Measurements from ENCODE around the gene ARSH. TPM values are rescaled to one million over a fixed set of nuclear protein-coding genes. Genes with fewer than 3 reads are reported as not detected.
"Not testable (repeated sequence)": the region's sequence is repeated elsewhere in the genome, so short reads cannot be mapped to it uniquely, and the experiment has no call there.

The ARSH gene, protein sequence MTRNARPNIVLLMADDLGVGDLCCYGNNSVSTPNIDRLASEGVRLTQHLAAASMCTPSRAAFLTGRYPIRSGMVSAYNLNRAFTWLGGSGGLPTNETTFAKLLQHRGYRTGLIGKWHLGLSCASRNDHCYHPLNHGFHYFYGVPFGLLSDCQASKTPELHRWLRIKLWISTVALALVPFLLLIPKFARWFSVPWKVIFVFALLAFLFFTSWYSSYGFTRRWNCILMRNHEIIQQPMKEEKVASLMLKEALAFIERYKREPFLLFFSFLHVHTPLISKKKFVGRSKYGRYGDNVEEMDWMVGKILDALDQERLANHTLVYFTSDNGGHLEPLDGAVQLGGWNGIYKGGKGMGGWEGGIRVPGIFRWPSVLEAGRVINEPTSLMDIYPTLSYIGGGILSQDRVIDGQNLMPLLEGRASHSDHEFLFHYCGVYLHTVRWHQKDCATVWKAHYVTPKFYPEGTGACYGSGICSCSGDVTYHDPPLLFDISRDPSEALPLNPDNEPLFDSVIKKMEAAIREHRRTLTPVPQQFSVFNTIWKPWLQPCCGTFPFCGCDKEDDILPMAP
- total RNA-seq: not detected
- long read RNA-seq: 0 reads

DNA sequence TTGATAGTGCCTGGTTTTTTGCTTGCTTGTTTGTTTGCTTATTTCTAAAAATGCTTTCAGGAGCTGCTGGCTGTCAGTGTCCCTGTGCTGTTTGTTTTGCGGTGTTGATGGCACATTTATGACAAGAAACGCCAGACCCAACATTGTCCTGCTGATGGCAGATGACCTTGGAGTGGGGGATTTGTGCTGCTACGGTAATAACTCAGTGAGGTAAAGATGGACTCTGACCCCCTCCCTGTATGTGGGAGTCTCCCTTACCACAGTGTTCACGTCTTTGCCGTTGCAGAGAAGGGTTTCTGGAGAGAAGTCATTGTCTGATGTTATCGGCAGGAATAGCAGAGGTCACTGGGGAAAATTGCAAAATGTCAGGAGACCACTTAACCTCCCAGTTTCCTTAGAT, at the start of gene ARSH:
Gene ARSH (plus strand): TSS at position 52 of the 400 bp plus-strand sequence. CDS start 67 bp downstream, at position 119.
- DNase-seq (ENCODE audit: missing footprints) (no peak), ATAC-seq (no peak)

DNA sequence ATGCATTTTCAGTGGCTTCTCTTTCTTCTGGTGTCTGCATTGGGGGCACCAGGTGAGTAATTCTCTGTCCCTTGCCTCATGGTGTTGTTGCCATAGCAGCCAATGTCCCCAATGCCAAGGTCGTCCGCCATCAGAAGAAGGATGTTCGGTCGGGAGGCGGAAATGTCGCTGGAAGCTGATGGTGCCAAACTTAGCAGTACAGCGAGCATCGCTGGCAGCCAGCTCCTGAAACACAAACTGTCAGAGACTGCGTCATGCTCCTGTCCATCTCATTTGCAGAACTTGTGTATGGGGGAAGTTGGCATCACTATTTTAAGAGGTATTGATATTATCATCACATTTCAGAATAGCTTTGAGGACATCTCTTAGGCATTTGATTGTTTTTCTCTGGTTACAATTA, 48.1 kb upstream of the ARSH start:
- intact Hi-C loops (cut with DNase I): no loop called here
- ATAC-seq (no peak), DNase-seq (ENCODE audit: missing footprints) (no peak)

More for the DNA sequence above, at the start of gene ARSH:
- intact Hi-C loops (cut with DNase I): no loop called here

DNA sequence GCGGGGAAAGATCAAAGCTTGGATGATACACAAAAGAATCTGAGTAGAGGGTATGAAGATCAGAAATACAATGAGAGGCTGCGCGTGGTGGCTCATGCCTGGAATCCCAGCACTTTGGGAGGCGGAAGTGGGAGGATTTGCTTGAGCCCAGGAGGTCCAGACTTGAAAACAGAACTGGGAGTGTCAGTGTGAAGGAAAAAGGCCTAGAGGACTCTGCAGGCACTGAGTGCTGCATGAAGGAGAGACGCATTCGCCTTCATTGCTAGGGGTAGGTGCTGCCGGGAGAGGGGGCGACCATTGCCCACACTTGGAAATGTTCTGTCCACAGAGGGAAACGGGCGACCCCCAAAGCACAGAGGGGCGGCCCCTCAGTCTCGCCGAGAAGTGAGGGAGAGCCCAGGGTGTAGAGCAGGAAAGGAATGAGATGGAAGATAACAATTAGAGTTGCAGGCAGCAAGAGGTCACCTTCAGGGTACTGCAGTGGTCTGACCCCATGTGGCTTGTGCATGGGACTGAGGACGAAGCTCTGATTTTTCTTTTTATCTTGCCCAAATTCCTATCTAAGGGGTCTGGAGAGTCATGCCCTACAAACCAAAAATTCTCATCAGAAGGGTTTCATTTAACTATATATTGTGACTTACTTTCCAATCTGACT, 45.4 kb upstream of the ARSH start:
- intact Hi-C loops (cut with DNase I): no loop called here
- DNase-seq (ENCODE audit: missing footprints) (no peak), ATAC-seq (no peak)

DNA sequence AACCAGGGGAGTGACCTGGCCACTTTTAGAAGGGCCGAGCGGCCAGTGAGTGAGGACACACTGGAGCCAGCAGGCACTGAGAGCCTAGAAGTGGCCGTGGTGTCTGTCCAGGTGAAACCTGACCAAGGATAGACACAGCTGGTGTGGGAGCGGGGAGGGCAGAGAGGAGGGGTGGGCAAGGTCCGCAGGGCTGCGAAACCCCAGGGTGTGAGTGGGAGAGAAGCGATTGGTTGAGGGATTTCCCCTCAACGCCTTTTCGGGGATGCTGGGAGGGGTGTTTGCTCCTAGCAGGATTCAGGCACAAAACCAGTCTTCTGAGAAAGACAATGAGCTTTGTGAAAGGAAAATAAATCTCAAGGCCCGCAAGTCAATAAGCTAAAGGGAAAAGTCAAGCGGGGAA, 44.0 kb upstream of the ARSH start:
- intact Hi-C loops (cut with DNase I): no loop called here

DNA sequence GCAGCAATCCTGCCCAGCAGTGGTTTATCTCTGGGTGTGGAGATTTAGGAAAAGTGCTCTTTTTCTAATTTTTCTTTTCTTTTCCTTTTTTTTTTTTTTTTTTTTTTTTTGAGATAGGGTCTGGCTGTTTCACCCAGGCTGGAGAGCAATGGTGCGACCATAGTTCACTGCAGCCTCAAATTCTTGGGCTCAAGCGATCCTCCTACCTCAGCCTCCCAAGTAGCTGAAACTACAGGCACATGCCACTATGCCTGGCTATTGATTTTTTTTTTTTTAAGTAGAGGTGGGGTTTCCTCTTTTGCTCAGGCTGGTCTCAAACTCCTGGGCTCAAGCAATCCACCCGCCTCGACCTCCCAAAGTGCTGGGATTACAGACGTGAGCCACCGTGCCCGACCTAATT, 42.9 kb upstream of the ARSH start:
- DNase-seq (ENCODE audit: missing footprints); ATAC-seq; intact Hi-C loops (cut with DNase I): not testable (repeated sequence)

More for the DNA sequence above, 44.0 kb upstream of the ARSH start:
- DNase-seq (ENCODE audit: missing footprints): no peak
- ATAC-seq: no peak

DNA sequence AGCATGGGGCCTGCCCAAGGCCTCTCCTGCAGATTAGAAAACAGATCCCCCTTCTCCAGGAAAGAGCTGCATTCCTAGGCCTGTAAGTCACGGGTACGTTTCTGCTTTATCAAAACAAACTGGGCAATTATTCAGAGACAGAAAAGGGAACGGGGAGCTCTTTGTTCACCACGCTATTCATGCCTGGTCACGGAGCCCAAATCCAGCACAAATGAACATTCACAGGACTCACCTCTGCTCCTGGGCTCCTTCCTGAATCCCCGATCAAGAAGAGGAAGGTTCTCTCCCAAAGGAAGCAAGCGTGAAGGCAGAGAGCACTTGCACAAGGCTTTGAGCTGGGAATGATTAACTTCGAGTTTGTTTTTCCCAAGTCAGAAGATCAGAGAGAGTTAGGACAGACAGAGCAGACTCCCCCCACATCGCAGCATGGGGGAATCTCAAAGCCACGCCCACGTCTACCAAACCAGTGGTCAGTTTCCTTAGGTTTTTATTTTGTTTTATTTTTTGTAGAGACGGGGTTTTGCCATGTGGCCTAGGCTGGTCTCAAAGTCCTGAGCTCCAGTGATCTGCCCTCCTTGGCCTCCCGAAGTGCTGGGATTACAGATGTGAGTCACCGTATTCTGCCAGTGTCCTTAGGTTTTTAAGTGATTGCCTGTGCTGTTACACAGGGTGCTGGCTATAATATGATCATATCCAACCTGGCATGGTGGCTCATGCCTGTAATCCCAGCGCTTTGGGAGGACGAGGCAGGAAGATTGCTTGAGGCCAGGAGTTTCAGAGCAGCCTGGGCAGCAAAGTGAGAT, 42.2 kb upstream of the ARSH start:
- ATAC-seq; intact Hi-C loops (cut with DNase I); DNase-seq (ENCODE audit: missing footprints): not testable (repeated sequence)

DNA sequence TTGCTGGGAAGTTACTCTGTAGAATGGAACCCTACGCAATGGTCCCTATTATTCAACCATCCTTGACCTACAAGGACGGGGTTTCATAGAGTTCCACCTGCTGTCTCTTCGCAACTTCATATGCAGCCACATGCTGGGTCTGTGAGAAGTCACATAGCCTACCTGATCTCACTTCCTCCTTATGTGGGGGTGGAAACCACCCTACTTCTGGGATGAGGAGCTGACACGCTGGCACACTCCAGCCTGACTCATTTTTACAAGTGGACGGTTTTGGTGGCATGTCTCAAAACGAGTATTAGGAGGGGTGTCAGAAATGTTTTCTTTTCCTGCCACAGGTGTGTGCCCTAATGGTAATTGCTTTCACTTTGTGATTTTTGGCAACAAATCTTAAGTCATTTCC, 40.4 kb upstream of the ARSH start:
- intact Hi-C loops (cut with DNase I): no loop called here
- DNase-seq (ENCODE audit: missing footprints) (no peak), ATAC-seq (no peak)

DNA sequence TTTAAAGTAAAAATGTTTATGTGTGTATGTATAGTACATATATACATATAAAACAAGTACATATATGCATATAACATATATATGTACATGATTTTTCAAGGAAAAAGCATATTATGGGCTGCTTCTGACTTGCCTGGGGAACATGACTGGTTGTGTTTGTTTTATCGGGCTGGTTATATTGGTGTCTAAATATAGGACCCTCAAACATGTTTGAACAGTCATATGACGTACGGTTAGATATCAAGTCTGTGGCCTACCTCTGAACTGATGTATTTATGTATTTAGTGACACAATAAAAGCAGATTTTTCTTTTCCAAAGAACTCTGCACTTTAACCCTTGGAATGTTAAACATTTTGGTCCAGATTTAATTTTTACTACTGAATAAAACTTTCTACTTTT, 39.3 kb upstream of the ARSH start:
- intact Hi-C loops (cut with DNase I): no loop called here
- ATAC-seq (no peak), DNase-seq (ENCODE audit: missing footprints) (no peak)

DNA sequence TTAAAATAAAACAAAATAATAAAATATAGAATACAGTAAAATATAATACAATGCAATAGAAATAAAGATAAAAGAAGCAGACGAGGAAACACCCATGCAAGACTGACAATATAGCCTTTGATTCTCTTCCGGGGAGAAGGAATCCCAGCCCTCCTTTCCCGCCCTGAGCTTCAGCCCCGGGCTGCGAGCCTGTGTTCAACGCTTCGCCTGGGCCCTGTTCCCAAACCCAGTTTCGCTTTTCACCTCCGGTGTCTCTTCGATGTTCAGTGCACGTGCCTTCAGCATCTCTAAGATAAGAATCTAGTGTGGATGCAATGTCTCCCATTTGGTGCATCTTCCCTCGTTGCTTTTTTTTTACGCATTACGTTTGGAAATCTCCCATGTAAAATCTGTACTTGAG, 38.8 kb upstream of the ARSH start:
- DNase-seq (ENCODE audit: missing footprints): no peak
- no peak for ATAC-seq
- intact Hi-C loops (cut with DNase I): no loop called here

DNA sequence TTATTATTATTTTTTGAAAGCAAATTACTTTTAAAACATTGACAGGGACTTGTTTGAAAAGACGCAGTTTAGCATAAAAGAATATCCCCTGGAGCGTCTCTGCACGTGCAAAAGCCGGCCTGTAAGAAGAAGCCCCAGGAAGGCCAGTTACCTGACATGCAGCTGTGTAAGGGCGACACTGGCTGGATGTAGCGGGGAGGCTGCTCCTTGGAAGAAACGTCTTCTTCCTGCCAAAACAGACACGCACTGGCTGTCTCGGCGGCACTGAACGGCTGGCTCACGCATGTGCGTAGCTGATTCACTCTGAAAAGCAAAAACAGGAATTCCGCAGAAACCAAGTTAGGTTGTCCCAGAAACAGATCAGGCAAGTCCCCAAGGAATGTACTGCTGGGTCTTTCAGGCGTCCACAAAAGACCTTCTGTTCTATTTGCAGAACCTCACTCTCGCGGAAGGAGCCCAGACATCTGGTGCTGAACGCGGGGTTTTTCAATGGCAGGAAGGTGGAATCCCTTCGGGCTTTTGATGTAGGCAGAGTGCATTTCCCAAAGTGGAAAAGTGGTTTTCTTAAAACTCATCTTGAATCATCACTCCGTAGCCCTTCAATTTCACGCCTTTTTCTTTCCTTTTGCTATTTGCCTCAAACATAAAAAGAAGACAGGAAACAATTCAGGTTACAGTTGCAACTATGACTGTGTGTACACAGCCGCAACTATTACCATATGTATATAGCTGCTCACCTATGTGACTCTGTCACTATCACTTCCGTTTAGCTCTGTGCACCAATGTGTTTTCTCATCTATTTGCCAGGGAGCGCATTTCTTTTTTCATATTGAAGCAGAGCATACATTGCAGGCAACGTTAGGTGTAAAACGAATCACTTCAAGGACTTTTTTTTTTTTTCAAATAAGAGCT, 38.1 kb upstream of the ARSH start:
- intact Hi-C loops (cut with DNase I): no loop called here
- DNase-seq (ENCODE audit: missing footprints) (no peak), ATAC-seq (no peak)

DNA sequence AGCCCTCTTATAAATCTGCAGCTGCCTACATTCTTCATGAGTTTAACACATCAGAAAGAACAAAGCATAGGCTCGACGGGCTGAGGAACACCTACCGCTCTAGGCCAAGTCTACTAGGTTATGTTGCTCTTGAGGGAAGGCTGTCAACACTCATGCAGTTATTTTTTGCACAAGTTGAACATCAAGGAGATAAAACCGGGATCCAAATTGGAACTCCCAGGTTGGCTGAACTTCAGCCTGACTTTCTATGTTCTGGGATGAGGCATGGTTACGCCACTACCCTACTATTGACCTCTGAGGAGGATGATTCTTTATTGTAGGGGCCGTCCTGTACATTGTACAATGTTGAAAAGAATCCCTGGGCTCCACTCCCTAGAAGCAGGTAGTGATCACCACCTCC, 37.3 kb upstream of the ARSH start:
- DNase-seq (ENCODE audit: missing footprints) (no peak), ATAC-seq (no peak)
- intact Hi-C loops (cut with DNase I): no loop called here

DNA sequence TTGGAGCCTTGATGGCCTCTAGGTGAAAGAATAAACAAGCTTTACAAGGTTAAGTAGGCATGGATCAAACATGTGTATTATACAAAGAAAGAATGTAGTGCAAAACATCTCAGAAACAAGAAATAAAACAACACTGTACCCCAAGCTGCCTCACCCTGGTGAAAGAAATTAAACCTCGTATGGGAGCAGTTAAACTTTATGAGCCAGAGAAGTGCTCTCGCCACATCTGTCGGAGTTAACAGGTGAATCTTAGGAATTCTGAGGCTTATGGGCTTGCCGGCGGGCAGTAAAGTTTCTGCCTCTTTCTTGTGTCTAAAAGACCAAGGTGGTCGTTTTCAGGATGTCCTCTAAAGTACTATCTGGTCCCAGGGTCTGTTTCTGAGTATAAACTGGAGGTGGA, 34.0 kb upstream of the ARSH start:
- intact Hi-C loops (cut with DNase I): no loop called here
- ATAC-seq (no peak), DNase-seq (ENCODE audit: missing footprints) (no peak)

DNA sequence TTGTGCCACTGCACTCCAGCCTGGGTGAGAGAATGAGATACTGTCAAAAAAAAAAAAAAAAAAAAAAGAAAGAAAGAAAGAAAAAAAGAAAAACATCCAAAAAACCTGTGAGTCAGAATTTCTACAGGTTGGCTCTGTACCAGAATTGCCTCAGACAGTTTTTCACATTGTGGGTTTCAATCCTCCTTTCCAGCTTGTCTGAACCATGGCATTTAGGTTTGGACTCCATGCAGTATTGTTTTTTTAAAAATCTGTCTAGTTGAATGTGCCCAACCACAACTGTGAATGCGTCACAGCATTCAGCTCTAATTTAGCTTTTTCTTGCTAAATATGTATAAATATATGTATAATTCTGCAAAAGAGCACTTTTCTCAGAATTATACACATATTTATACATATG, 31.4 kb upstream of the ARSH start:
- DNase-seq (ENCODE audit: missing footprints): no peak
- ATAC-seq: no peak
- intact Hi-C loops (cut with DNase I): no loop called here

DNA sequence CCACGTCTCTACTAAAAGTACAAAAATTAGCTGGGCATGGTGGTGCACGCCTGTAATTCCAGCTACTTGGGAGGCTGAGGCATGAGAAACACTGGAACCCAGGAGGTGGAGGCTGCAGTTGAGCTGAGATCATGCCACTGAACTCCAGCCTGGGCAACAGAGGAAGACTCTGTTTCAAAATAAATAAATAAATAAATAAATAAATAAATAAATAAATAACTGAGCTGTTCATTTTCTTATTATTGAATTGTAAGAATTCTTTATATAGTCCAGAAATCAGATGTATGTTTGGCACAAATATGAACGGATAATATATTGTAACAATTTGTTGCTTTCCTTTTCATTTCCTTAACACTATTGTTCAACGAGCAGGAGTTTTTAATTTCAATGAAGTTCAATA, 27.7 kb upstream of the ARSH start:
- ATAC-seq; intact Hi-C loops (cut with DNase I); DNase-seq (ENCODE audit: missing footprints): not testable (repeated sequence)

DNA sequence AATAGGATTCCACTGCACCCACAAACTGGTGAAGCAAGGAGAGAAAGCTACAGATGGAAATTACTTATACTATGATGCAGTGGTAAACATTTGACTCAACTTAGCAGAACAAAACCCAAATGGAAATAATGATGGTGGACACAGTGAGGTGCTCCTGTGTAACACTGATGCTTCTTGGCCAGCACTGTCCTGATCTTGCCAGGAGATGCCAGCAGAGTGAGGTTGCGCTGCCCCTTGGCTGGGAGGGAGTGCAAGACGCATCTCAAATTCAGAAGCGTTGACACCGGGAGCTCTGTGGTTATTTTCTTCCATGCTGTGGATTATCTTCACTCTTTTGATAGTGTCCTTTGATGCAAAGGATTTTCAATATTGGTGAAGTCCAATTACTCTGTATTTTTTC, 22.0 kb upstream of the ARSH start:
- ATAC-seq (no peak), DNase-seq (ENCODE audit: missing footprints) (no peak)
- intact Hi-C loops (cut with DNase I): no loop called here

DNA sequence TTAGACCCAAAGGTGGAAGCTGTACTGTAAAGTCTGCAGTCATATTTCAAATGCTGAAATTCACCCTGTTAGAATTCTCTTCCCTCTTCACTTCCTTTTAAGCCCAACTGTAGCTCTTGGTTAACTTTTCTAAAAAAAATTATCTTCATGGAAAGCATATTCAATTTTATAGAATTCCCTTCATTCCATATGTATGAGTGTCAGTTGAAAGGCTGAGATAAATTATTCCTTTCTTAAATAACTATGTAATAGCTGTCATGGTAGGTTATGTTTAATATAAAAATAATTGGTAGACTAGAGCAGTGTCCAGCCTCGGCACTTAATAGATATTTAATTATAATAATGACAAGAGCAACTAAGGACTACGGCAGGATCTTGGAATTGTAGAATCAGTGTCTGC, 16.8 kb upstream of the ARSH start:
- ATAC-seq: no peak
- intact Hi-C loops (cut with DNase I): no loop called here

DNA sequence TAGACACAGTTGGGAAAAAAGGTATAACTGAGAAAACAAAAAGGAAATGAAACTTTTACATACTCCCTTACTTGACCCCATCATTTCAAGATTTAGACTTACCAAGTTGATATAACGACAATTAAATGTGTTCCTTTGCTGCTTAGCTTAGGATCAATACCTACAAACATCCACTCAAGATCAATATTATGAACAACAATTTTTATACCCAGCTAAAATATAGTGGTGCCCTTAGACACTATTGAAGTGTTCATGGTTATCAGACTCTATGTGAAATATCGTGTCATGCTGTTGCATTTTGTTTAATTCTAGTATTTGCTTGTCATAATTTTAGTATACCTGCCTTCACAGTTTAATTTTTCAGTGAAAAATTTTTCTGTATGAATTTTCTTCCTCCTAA, 4.2 kb downstream of the ARSH start:
- intact Hi-C loops (cut with DNase I): no loop called here
- DNase-seq (ENCODE audit: missing footprints) (no peak), ATAC-seq (no peak)

More for the DNA sequence above, 16.8 kb upstream of the ARSH start:
- no peak for DNase-seq (ENCODE audit: missing footprints)

DNA sequence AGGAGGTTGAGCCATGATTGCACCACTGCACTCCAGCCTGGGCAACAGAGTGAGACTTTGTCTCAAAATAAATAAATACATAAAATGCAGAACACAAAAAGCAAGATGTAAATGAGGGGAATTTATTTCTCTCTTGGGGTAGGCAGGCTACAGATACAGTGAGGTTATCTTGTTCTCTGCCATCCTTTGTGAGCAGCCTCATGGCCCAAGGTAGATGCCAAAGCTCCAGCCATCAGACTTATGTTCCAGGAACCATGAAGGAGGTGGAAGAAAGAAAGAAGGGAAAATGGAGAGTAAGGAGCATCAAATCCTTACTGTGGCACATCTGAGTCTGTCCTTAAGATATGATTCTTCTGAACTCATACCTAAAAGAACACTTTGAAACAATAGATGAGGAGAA, 11.1 kb downstream of the ARSH start:
- ATAC-seq (no peak), DNase-seq (ENCODE audit: missing footprints) (no peak)
- intact Hi-C loops (cut with DNase I): no loop called here
